GM19372 (cell line): ENCODE results near the gene NDST3.
"Not testable (repeated sequence)": the region's sequence is repeated elsewhere in the genome, so short reads cannot be mapped to it uniquely, and the experiment has no call there.

Experiments used
- ATAC-seq: cut with Tn5 transposase; IDR thresholded peaks from one replicate; pipeline ENCODE4 v1.9.1; 2021; ENCODE audit warnings: mild to moderate bottlenecking, low read depth, moderate library complexity; ENCODE audit not compliant: unreplicated experiment

NDST3 gene

GRCh38 chr4:118265312-118266144, 231.2 kb downstream of the NDST3 start:
- ATAC-seq: no peak

DNA sequence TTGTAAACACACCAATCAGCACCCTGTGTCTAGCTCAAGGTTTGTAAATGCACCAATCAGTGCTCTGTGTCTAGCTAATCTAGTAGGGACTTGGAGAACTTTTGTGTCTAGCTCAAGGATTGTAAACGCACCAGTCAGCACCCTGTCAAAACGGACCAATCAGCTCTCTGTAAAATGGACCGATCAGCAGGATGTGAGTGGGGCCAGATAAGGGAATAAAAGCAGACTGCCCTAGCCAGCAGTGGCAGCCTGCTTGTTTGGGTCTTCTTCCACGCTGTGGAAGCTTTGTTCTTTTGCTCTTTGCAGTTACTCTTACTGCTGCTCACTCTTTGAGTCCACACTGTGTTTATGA, 231.8 kb downstream of the NDST3 start:
- not testable (repeated sequence) for ATAC-seq

GRCh38 chr4:118268780-118269179, 234.5 kb downstream of the NDST3 start:
- no peak for ATAC-seq

DNA sequence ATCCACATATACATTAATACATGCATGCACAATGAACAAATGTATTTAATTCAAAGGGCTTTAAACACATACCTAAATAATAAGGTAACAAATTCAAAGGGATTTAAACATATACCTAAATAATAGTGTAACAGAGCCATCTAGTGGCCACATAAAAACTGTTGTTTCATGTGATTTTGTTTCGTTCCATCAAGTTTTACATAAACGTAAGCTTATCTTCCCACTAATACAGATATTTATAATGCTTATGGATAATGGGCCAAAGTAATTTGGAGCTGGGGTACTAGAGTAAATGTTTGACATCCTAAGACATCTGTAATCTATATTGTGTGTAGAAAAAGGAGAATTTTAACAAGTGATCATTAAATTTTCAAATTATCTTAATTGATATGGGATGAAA, 236.2 kb downstream of the NDST3 start:
- no peak for ATAC-seq

DNA sequence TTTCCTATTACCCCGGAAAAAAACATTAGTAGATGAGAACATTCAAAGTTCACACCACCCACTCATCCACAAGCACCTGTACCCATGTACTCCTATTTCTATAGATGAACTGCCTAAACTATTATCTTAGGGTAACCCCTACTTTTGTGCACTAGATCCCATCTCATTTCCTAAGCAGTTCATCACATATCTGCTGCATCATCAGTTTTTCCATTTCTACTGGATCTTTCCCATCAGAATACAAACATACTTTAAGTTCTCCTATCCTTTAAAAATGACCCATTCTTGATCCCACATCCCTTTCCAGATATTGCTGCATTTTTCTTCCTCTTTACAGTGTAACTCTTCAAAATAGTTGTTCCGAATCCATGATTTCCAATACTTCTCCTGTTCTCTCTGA, 237.5 kb downstream of the NDST3 start:
- no peak for ATAC-seq

GRCh38 chr4:118273642-118274041, 239.4 kb downstream of the NDST3 start:
- no peak for ATAC-seq

- ATAC-seq: no peak
Measured at GRCh38 chr4:118276580-118276979, 242.3 kb downstream of the NDST3 start.

GRCh38 chr4:118277243-118277642, 243.0 kb downstream of the NDST3 start:
- ATAC-seq: no peak

GRCh38 chr4:118278473-118279274, 244.4 kb downstream of the NDST3 start:
- peak; percentile 78 for ATAC-seq

GRCh38 chr4:118279328-118279727, 245.0 kb downstream of the NDST3 start:
- ATAC-seq: no peak

- ATAC-seq: no peak
Measured at GRCh38 chr4:118279920-118280432, 245.7 kb downstream of the NDST3 start.

DNA sequence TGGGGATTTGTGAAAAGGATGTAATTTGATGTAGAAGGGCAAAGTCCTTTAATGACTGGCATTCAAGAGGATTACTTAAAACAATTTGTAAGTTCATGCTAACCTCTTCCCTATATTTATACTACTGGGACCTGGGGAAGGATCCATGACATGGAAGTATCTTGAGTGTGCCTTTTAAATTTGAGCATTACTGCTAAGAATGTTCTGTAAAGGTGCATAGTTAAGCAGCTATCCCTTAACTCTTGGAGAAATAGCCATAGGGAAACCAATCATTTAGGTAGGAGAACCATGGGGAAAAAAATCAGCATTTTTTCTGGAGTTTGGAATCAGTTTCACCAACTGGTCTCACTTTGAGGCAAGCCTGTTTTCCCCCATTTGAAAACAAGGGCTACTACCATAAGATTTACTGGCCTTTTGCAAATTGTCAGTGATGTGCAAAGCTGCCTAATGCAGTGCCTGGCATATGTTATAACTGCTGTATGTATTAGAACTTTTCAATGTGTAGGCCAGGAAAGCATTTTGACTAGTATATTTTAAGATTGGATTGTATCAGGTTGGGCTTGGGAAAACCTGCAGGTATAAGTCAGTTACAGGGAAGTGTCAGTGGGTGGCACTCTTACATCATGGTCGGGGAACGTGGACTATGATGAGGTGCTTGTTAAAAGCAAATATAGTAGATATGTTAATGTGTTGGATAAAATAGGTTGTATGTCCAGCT, 246.4 kb downstream of the NDST3 start:
- peak; percentile 14 for ATAC-seq

DNA sequence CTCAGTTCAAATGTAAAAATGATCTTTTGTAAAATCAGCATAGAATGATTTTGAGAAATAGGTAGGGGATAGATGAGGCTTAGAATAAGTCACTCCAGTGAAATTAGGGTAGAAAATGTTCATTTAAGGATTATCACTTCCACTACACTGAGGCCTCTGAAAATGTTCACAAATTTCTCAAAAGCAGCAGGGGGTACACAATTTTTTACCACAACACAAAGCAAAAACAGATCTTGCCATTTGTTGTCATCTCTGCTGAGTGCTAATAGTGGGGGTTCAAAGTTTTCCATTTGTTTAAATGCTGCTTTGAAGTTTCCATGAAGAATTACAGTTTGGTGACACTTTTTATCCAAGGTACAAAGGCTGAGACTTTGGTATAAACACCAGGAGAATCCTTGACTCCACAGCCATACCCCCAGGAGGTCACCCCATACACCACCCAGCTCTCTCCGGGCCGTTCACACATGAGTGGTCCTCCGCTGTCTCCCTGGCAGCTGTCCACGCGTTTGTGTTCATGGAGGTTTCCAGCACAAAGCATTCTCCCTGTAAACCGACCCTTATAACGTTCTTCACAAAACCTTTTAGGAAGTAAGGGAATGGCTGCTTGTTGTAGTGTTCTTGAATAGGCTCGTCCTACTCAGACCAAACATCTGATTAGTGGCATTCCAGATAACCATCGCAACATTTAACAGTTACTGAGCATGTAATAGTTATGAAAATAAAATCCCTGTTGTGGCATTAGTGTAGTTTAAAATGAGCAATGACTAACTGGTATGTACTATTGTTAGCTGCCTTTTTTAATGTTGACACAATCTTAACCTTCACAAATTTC, 247.5 kb downstream of the NDST3 start:
- no peak for ATAC-seq

DNA sequence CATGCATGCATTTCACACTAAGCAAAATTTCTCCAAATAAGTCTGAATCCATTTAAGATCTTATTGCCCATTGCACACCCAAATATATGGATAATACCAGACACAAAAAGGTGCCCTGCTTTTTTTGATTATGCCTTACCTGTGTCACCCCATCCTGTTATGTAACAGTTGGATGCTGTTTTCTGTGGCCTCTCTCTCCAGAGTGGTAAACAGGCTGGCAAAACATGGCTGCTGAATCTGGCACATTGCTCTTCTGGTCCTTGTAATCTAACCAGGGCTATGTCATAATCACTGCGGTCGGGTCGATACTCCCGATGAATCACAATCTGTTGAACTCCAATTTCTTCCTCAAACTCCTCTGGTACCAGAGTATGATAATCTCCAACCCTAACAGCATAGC, 248.4 kb downstream of the NDST3 start:
- no peak for ATAC-seq

- ATAC-seq: peak; percentile 47
Measured at GRCh38 chr4:118284169-118284568, 249.9 kb downstream of the NDST3 start.

- no peak for ATAC-seq
Measured at GRCh38 chr4:118285931-118286330, 251.6 kb downstream of the NDST3 start.

DNA sequence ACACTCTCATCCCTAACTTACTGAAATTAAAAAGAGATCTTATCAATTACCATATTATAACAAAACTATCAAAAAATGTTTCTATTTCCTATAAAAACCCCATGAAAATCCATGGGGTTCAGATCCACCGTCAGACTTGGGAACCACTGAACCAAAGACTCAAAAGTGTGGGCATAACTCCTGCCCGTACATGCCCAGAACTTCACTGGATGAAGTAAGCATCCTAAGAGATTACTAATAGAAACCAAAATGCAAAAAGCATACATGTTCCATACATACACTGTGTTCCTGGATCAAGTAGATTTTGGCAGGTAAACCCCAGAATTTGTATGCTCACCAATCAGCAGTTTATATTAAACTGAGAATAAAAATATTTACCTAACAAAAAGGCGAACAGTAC, 252.4 kb downstream of the NDST3 start:
- ATAC-seq: no peak

- ATAC-seq: no peak
Measured at GRCh38 chr4:118287711-118288451, 253.6 kb downstream of the NDST3 start.

- no peak for ATAC-seq
Measured at GRCh38 chr4:118289794-118290193, 255.5 kb downstream of the NDST3 start.
